GM18526 (cell line): ENCODE measurements around the gene POLR3E.

Experiments used
- POLR2A ChIP-seq: IDR thresholded peaks from 3 replicates; pipeline ENCODE4 v1.6.1; 2011; ENCODE audit not compliant: insufficient read length; ENCODE audit errors: extremely low read depth

The POLR3E gene

DNA sequence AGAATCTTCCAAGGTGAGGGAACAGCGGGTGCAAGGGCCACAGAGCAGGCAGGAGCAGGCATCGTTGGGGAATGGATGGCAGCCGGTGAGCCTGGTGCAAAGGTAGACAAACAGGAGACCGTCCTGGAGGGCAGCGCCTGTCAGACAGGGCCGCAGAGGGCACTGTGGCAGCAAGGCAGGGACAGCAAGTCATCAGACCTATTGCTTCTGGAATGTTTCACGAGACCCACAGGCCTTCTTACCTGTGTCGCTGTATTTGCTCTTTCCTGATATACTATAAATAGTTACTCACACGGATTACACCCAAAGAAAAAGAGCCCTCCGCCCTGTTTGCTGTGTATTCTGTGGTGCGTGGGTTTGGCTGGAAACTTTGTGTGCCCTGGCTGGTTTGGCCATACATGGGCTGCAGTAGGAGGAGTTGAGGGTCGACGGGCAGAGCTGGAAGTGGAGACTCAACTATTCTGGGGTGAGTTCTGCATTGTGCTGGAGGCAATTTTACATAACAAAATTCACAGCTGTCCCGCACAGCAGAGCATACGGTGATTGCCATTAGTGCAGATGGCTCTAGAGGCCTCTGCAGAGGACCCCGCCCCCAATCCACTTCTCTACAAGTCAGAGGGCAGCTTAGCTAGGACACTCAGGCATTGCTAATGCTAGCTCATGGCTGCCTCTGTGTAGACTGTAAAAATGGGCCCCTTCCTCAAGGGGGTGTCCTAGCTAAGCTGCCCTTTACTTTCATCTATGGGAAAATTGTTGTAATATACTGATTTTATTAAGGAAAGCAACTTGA is 18.6 kb upstream of the POLR3E start:
- TF ChIP-seq POLR2A, result no peak

DNA sequence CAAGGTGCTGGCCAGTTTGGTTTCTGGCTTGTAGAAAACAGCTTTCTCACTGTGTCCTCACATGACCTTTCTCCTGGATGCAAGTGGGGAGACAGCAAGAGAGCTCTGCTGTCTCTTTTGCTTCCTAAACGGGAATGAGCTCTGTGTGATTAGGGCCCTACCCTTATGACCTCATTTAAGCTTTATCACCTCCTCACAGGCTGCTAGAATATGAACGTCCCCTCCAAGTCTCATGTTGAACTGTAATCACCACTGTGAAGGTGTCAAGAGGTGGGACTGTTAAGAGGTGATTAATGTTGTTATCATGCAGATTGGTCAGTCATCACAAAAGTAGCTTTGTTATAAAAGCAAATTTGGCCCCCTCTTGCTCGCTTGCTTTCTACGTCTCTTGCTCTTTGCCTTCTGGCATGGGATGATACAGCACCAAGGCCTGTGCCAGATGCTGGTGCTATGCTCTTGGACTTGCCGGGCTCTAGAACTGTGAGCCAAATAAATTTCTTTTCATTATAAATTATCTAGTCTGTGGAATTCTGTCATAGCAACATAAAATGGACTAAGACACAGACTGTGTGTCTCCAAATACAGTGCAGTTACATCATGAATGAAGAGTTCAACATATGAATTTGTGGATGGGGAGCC is 14.8 kb upstream of the POLR3E start:
- no peak for TF ChIP-seq POLR2A

DNA sequence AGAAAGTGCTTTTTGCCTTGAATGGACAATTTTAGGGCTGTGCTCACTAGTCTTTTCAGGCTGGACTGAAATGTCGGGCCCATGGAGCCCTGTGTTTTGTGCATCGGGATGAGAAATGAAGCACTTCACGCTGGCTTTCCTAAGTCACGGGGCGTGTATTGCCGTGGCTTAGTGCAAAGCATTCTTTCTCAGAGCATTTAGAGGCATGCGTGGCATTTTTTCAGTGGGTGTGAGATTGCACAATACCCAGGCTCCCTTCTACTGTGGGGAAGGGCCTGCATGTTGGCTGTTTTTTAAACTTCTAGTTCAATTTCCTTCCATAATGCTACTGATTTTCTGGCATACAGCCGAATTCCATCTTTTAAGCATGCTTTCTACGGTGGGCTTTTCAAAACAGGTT is 12.6 kb upstream of the POLR3E start:
- TF ChIP-seq POLR2A, result no peak

DNA sequence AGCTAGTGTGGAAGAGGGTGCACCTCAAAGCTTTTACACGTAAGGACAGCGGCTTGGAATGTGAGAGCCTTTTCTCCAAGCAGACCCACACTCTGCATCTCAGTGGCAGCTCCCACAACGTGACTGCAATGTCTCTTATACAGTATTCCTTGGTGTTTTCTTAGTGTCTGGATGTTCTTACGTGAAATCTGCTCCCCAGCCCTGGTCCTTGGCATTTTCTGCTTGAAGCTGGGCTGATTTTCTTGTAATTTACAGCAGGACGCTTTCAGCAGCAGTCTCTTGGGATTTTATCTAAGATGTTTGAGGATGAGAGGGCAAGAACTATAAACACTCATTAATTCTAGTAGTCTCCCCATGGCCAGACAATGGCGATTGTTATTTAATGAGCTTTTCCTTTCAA is 12.1 kb upstream of the POLR3E start:
- no peak for TF ChIP-seq POLR2A

DNA sequence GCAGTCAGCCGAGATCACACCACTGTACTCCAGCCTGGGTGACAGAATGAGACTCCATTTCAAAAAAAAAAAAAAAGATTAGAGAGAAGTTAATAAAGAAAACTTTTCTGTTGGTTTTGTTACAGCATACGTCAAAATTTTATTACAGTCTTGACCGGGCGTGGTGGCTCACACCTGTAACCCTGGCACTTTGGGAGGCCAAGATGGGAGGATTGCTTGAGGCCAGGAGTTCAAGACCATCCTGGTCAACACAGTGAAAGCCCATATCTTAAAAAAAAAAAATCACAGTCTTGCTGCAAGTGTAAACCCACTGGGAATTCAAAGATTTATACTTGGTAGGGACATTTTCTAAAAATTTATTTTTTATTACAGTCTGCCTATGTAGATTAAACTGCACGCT is 6.2 kb upstream of the POLR3E start:
- no peak for TF ChIP-seq POLR2A

DNA sequence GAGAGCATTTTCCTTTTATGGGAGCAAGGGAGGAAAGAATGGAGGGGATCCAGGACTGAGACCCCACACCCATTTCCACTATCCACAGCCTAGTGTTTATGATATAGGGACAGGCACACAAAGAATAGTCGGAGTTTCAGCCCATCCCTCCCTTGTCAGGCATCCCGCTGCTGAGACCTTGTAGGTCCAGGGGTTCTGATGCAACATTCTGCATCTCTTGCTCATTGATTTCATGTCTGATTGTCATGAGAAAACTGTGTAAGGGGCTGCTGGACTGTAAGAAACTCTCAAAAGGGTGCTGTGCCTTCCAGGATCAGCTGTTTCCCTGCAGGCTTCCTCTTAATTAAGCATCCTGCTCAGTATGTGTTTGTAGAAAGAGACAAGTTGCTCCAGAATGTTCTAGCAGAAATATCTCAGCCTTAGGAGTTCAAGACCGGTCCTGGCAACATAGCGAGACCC is 5.3 kb upstream of the POLR3E start:
- no peak for TF ChIP-seq POLR2A

DNA sequence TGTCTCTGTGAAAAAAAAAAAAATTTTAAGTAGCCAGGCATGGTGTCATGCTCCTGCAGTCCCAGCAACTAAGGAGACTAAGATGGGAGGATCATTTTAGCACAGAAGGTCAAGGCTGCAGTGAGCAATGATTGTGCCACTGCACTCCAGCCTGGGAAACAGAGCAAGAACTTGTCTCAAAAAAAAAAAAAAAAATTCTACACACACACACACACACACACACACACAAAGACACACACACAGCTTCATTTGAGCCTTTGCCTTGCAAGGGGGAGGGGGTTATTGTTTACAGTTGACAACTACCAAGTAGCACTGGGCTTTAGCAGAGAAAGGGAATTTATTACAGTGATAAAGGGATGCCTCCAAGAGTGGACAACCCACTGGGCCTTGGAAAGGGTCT is 4.9 kb upstream of the POLR3E start:
- TF ChIP-seq POLR2A, result no peak

DNA sequence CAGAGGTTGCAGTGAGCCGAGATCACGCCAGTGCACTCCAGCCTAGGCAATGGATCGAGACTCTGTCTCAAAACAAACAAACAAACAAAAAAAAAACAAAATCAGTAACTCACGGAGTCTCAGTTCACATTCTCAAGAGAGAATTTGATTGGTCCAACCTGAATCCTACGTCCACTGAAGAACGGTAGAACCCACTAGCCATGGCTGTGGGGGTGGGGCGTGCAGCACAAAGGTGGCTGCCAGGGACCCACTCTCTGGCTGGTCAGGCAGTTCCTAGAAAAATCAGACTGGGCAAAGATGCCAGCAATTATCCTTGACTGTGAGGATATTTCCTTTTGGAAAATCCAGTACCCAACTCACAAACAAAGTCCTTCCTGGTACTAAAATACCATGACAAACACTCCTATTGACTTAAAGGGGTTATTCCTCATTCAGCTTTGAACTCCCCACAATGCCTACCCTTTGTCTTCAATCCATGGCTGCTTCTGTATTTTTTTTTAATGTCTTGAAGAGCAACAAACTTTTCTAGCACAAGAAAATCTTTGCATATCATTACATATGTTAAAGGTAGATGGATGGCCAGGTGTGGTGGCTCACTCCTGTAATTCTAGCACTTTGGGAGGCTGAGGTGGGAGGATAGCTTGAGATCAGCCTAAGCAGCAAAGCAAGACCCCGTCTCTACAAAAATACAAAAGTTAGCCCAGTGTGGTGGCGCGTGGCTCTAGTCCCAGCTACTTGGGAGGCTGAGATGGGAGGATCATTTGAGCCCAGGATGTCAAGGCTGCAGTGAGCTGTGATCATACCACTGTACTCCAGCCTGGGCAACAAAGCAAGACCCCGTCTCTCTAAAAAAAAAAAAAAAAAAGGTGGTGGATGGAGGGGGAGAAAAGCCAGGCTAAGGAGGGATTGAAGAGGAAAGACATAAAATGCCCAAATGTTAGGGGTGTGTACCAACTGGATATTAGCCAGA is 3.8 kb upstream of the POLR3E start:
- TF ChIP-seq POLR2A, result no peak

DNA sequence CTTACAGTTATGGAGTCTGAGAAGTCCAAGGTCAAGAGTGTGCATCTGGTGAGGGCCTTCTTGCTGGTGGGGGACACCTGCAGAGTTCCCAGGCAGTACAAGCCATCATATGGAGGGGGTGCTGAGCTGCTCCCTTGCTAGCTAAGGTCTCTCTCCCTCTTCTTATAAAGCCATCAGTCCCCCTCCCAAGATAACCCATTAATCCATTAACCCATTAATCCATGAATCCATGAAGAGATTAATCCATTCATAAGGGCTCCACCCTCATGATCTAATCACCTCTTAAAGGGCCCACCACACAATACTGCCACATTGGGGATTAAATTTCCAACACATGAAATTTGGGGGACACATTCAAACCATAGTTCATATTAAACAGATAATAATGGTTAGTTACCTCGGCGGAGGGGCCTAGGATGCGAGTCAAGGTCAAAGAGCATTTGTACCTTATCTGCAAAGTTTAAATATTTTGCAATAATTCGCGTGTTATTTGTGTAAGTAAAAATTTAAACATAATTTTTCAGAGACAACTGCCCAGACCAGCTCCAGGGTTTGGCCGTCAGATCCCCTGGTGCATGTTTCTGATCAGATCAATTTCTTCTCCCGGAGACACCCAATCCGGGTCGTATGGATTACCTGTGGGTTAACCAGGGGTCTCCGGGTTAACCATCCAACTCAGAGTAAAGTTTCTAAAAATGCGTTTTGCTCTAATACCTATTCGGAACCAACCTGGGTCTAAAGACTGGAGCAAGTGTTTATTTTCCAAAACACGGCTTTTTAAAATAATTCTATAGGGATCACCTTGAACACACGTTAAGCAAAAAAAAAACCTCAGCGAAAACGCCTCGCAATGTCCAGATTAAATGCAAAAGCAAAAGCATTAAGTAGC is 740 bp upstream of the POLR3E start:
- no peak for TF ChIP-seq POLR2A

DNA sequence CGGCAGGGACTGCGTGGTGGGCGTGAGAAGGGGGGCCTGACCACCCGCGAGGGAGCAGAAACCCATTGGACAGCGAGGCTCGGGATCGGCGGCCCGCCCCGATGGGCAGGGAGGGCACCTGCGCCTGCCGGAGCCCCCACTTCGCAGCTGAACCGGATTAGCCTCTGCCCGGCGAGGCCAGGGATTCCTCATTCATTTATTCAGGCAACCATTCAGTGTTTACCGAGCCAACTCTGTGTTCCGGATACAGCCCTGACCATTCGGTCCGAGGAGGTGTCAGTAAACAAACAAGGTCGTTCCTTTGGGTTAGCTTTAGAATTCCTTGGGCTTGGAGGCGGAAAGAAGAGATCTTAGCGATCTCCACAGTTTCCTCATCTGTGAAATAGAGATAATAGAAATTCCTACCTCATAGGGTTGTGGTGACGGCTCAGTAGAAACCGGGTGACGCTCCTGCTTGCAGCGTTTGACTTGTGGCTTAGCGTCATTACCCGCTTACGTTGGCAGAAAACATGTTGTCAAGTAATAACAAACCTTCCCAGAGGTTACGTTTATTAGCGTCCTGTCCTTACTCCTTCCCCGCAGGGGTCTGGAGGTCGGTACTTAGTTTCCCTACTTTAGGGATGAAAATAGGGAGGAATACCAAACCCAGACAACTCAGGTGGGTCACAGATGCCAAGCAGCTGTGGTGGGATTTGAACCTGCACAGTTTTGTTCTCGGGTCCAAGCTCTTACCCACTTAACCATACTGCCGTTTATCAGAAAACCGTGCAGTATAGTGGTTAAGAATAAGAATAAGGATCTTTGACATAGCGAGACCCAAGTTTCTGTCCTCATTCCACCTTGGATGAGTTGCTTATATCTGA is 893 bp downstream of the POLR3E start:
- TF ChIP-seq POLR2A, result peak; percentile 38

DNA sequence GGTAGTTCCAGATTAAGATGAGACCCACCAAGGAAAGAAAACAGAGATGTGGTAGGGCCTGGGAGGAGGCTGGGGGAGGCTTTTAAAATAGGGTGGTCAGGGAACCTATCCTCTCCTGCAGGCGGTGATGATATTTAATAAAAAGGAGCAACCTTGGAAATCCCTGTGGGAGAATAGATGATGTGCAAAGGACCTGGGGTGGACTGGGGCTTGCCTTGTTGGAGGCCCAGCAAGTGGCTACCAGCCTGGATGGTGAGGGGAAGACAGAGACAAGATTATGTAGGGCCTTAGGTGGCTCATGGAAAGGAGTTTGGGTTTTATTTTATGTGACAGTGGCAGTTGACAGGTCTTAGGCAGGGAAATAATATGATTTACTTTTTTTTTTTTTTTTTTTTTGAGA is 1.8 kb downstream of the POLR3E start:
- no peak for TF ChIP-seq POLR2A

DNA sequence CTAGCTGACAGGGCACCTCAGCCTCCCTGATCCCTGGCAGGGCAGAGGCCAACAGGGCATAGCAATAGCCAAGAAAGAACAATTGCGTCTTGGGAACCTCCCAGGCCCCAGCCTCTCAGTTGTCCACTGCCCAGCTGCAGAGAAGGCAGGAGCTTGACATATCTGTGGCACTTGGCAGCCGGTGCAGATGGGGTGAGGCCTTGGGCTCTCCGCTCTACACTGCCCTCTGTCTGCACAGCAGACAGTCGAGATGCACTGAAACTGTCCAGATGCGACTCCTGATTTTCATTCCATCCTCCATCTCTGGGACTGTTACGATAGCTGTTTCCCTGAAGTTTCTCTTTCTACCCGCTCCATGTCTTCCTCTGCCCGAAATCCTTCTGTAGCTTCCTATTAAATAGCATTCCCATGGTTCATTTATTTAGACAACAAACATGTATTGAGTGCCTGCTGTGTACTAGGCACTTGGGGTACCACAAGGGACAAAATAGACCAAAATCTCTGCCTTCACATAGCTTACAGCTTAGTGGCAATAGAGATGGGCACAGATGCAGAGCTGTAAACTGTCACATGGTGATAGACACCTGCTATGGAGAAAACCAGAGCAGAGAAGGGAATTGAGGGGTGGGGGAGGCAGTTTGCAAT is 3.3 kb downstream of the POLR3E start:
- no peak for TF ChIP-seq POLR2A

DNA sequence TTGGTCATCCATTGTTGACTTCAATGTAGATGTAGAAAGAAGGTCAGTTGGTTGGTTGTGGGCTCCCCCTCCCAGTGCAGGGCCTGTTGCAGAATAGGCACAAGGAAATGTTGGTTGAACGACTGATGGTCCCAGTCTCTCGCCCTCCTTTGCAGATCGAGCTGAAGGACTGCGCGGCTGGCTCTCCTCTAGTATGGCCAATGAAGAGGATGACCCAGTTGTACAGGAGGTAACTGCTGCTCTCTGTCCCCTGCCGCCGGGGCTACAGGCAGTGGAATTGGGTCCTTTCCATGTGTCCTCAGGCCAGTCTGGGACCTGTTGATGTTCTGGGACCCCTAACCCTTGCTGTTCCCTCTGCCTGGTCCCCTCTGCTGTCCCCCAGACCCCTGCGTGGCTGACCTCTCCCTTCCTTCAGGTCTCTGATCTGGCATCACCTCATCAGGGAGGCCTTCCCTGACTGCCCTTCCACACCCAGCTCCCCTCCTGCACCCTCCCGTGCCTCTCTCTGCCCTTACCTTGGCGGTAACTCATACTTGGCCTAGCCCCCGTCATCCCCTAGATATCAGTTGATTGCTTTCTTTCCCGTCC is 5.7 kb downstream of the POLR3E start:
- TF ChIP-seq POLR2A, result no peak

DNA sequence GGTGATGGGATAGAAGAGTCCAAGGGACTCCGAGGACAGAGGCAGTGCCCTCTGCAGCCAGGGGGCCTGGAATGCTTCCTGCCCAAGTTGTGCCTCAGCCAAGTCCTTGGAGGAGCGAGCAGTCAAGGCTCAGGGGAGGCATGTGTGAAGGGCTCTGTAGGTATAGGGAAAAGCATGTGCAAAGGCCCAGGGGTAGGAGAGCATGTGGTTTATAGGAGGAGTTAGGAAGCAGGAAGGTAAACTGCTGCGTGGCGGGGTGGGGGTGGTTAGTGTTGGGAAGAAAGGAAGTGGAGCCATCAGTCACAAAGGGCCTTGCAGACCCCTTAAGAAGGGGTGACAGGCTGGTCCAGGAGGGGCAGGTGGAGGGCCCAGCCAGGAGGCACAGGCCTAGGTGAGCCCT is 7.2 kb downstream of the POLR3E start:
- no peak for TF ChIP-seq POLR2A
